ENCODE results near the gene E2F1. TPM values are rescaled to one million over a fixed set of nuclear protein-coding genes. Genes with fewer than 3 reads are reported as not detected.

E2F1 gene
- total and polyA plus RNA-seq, 4 donors = 4.2 to 10.9 (median 8.5) TPM

- H3K27ac ChIP-seq (ENCODE audit: low read depth in 1 of 2, low read length in 1 of 2) = peak overlapping the region; percentile 86 to 92
- no peaks in the 10 kb centered on the region for H3K9me3 ChIP-seq (ENCODE audit: control insufficient read depth in 4 of 4, insufficient read depth in 3 of 4, low read length in 3 of 4)
- no peaks in the 10 kb centered on the region for H3K27me3 ChIP-seq (ENCODE audit: control insufficient read depth in 3 of 3, insufficient read depth in 3 of 3, low read length in 2 of 3)
- H3K4me1 ChIP-seq (ENCODE audit: control insufficient read depth in 5 of 5, insufficient read depth in 5 of 5, low read length in 5 of 5) = peaks cover 0 to 37% (median 4%) of the 10 kb centered on the region in 5 donors
- H3K9ac ChIP-seq (ENCODE audit: insufficient read depth in 1 of 2, low read length in 2 of 2) = peak overlapping the region; percentile 39 to 66
- ATAC-seq (ENCODE audit: insufficient read depth, low FRiP score) = peak; percentile 69
- peak overlapping the region; percentile 68 for H3K4me3 ChIP-seq
- peaks cover 0 to 13% (median 2%) of the 10 kb centered on the region in 4 donors for H3K36me3 ChIP-seq (ENCODE audit: control insufficient read depth in 4 of 4, insufficient read depth in 4 of 4, low read length in 4 of 4)
- peak; percentile 81 to 90 (median 83) for DNase-seq
- WGBS, 2 donors = 1% methylated on average over 78 to 84 of the region's 84 CpGs
- no peak for TF ChIP-seq CTCF (IDR thresholded peaks at IDR 0.05; ENCODE audit: control extremely low read depth, extremely low read depth)
Measured at GRCh38 chr20:33663161-33664084, 22.8 kb downstream of the E2F1 start.

GRCh38 chr20:33662172-33662571, 24.0 kb downstream of the E2F1 start, which contains the start of gene C20orf144:
Gene C20orf144 (plus strand): TSS chr20:33662327. CDS start chr20:33662346, 19 bp downstream.
- H3K36me3 ChIP-seq (ENCODE audit: control insufficient read depth in 4 of 4, insufficient read depth in 4 of 4, low read length in 4 of 4) = peaks cover 0 to 15% (median 4%) of the 10 kb centered on the region in 4 donors
- H3K27me3 ChIP-seq (ENCODE audit: control insufficient read depth in 3 of 3, insufficient read depth in 3 of 3, low read length in 2 of 3) = no peaks in the 10 kb centered on the region
- no peak for ATAC-seq (ENCODE audit: insufficient read depth, low FRiP score)
- no peak within 1 kb of the TSS for H3K9ac ChIP-seq (ENCODE audit: insufficient read depth in 1 of 2, low read length in 2 of 2)
- TF ChIP-seq CTCF (IDR thresholded peaks at IDR 0.05; ENCODE audit: control extremely low read depth, extremely low read depth) = no peak
- peaks cover 0 to 27% (median 4%) of the 10 kb centered on the region in 5 donors for H3K4me1 ChIP-seq (ENCODE audit: control insufficient read depth in 5 of 5, insufficient read depth in 5 of 5, low read length in 5 of 5)
- no peaks in the 10 kb centered on the region for H3K9me3 ChIP-seq (ENCODE audit: control insufficient read depth in 4 of 4, insufficient read depth in 3 of 4, low read length in 3 of 4)
- H3K4me3 ChIP-seq = peak within 1 kb of the TSS; percentile 68
- DNase-seq = no peak
- 94 to 96% methylated on average over 10 of the region's 10 CpGs for WGBS, 2 donors
- peak within 1 kb of the TSS in 1 of 2 donors; percentile 86 for H3K27ac ChIP-seq (ENCODE audit: low read depth in 1 of 2, low read length in 1 of 2)

GRCh38 chr20:33660685-33661058, 25.5 kb downstream of the E2F1 start:
- Histone ChIP-seq H3K9me3 (ENCODE audit: control insufficient read depth in 4 of 4, insufficient read depth in 3 of 4, low read length in 3 of 4) (no peaks in the 10 kb centered on the region), H3K27ac (ENCODE audit: low read depth in 1 of 2, low read length in 1 of 2) (no peak overlapping the region), H3K27me3 (ENCODE audit: control insufficient read depth in 3 of 3, insufficient read depth in 3 of 3, low read length in 2 of 3) (no peaks in the 10 kb centered on the region), H3K36me3 (ENCODE audit: control insufficient read depth in 4 of 4, insufficient read depth in 4 of 4, low read length in 4 of 4) (peaks cover 0 to 18% (median 4%) of the 10 kb centered on the region in 4 donors), H3K4me1 (ENCODE audit: control insufficient read depth in 5 of 5, insufficient read depth in 5 of 5, low read length in 5 of 5) (peaks cover 0 to 13% (median 4%) of the 10 kb centered on the region in 5 donors), H3K4me3 (no peak overlapping the region), H3K9ac (ENCODE audit: insufficient read depth in 1 of 2, low read length in 2 of 2) (no peak overlapping the region)
- DNase-seq = no peak
- ATAC-seq (ENCODE audit: insufficient read depth, low FRiP score) = no peak
- TF ChIP-seq CTCF (IDR thresholded peaks at IDR 0.05; ENCODE audit: control extremely low read depth, extremely low read depth) = no peak
- WGBS, 2 donors = 86 to 91% methylated on average over 7 of the region's 7 CpGs

All from lung (tissue), 12 donors.